NT2/D1 (cell line): ENCODE results near the gene SNAPC5.
A peak's percentile ranks its signal among the peaks of the same experiment; 100 is the strongest.

ENCODE experiments used
- DNase-seq: peaks from one replicate; pipeline ENCODE4 v3.0.0-alpha.2; 2011; ENCODE audit warnings: low read depth, low spot score
- H3K27me3 ChIP-seq: 2 replicates; pipeline ENCODE4 v1.6.0; 2011; ENCODE audit warnings: mild to moderate bottlenecking; ENCODE audit not compliant: insufficient read length, insufficient read depth
- H3K36me3 ChIP-seq: 2 replicates; pipeline ENCODE4 v1.6.1; 2011; ENCODE audit warnings: mild to moderate bottlenecking, low read length, mixed read lengths; ENCODE audit not compliant: insufficient read depth, insufficient read length
- H3K4me1 ChIP-seq: 2 replicates; pipeline ENCODE4 v1.5.1; 2011; ENCODE audit not compliant: insufficient read depth, insufficient read length
- H3K4me3 ChIP-seq: 2 replicates; pipeline ENCODE4 v1.5.1; 2011; ENCODE audit warnings: low read depth; ENCODE audit not compliant: insufficient read length
- H3K9ac ChIP-seq: 2 replicates; pipeline ENCODE4 v1.6.0; 2011; ENCODE audit warnings: low read depth; ENCODE audit not compliant: insufficient read length
- H3K9me3 ChIP-seq: 2 replicates; pipeline ENCODE4 v1.5.1; 2011; ENCODE audit warnings: mild to moderate bottlenecking, low read length; ENCODE audit not compliant: insufficient read depth
- SUZ12 ChIP-seq: IDR thresholded peaks from 2 replicates; pipeline ENCODE4 v1.6.1; 2011; ENCODE audit not compliant: insufficient read length, insufficient read depth; ENCODE audit errors: extremely low read depth
- YY1 ChIP-seq: IDR thresholded peaks from 2 replicates; pipeline ENCODE4 v1.6.1; 2011; ENCODE audit not compliant: insufficient read length, insufficient read depth
- ZNF274 ChIP-seq: IDR thresholded peaks from 2 replicates; pipeline ENCODE4 v1.6.1; 2011; ENCODE audit warnings: mild to moderate bottlenecking, low read depth, low read length

Gene SNAPC5

DNA sequence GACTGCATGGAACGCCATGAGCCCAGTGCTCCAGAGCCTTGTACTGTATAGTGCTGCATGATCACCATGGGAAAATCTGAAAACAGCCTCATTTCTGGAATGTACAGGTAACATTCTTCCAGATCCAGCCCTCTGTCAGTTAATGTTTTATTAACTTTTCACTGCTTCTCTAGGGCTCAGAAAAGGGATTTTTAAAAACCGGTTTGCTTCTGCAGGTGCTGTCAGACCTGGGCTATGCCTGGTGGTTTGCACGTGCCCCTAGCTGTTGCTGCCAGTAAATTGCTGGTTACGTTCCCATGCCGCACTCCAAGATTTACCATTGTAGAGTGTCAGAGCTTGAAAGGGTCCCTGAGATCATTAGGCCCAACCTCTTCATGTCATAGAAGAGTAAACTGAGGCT lies 9.0 kb downstream of the SNAPC5 start:
- H3K36me3 ChIP-seq: peaks cover 91% of the 10 kb centered on the region
- DNase-seq: no peak
- H3K27me3 ChIP-seq: no peaks in the 10 kb centered on the region
- no peaks in the 10 kb centered on the region for H3K9me3 ChIP-seq
- H3K9ac ChIP-seq: no peak overlapping the region
- H3K4me3 ChIP-seq: no peak overlapping the region
- H3K4me1 ChIP-seq: peaks cover 3% of the 10 kb centered on the region
- no peak for TF ChIP-seq YY1
- TF ChIP-seq SUZ12: no peak
- TF ChIP-seq ZNF274: no peak

DNA sequence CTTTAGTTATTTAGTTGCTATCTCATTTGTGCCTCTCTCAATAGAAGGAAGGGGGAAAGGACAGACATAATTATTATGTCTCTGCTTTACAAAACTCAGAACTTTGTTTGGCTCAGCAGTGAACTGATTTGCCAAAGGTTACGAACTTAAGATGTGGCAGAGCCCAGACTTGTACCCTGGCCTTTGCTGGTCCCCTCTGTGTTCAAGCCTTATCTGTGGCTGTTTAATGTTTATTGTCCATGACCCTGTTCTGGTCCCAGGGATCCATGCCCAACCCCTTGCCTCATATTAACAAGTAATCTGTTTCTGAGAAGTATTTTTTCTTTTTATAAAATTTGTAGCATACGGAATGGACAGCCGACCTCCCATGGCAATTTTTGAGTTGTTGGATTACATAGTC lies 10.7 kb downstream of the SNAPC5 start:
- peaks cover 3% of the 10 kb centered on the region for H3K4me1 ChIP-seq
- H3K9me3 ChIP-seq: no peaks in the 10 kb centered on the region
- peaks cover 93% of the 10 kb centered on the region for H3K36me3 ChIP-seq
- H3K9ac ChIP-seq: no peak overlapping the region
- TF ChIP-seq YY1 (no peak), SUZ12 (no peak), ZNF274 (no peak)
- no peak for DNase-seq
- H3K4me3 ChIP-seq: no peak overlapping the region
- H3K27me3 ChIP-seq: no peaks in the 10 kb centered on the region

DNA sequence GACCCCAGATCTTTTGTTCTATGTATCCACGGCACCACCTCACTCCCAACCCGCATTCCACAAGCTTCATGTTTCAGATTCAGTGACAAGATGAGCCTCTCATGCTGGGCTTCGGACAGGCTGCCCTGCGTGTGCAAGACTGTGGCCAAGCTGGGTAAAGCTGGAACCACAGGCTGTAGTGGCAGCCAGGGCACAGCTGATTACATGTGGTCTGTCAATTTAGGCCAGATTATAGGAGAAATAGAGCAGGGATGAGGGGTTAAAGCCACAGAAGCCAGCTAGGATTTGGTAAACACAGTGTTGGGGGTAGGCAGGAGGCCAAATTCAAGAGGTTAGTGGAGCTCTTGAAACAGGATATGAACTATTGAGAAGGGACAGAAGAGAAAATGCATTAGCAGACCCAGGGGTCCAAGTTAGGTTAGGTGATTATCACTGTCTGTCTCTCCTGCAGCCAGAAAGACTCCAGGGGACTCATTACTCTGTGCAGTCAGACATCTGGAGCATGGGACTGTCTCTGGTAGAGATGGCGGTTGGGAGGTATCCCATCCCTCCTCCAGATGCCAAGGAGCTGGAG lies 12.9 kb downstream of the SNAPC5 start:
- Histone ChIP-seq H3K9me3 (no peaks in the 10 kb centered on the region), H3K4me1 (peaks cover 3% of the 10 kb centered on the region), H3K36me3 (peaks cover 78% of the 10 kb centered on the region), H3K9ac (peak overlapping the region; percentile 8), H3K27me3 (no peaks in the 10 kb centered on the region), H3K4me3 (no peak overlapping the region)
- TF ChIP-seq ZNF274 (no peak), YY1 (no peak), SUZ12 (no peak)
- no peak for DNase-seq

DNA sequence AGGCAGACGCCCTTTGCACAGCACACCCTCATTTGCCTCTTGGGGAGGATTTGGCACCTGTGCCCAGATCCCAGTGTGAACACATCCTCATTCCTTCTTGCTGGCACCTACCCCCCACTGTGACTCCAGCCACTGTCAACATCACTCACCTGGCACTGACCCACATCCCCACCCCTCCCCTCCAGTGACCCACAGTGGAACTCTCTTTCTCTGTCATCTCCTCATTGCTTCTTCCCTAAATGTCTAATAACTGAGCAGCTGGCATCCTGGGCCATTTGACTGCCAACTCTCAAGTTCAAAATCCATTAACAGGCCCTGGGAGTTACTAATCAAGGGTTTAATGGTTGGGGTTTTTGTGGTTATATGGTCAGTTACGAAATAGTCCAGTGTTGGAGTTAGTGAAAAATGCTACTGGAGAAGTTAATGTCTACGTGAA lies 14.4 kb downstream of the SNAPC5 start:
- H3K4me1 ChIP-seq: peaks cover 3% of the 10 kb centered on the region
- no peak for DNase-seq
- H3K4me3 ChIP-seq: no peak overlapping the region
- H3K9me3 ChIP-seq: no peaks in the 10 kb centered on the region
- no peaks in the 10 kb centered on the region for H3K27me3 ChIP-seq
- peaks cover 73% of the 10 kb centered on the region for H3K36me3 ChIP-seq
- no peak overlapping the region for H3K9ac ChIP-seq
- TF ChIP-seq SUZ12 (no peak), ZNF274 (no peak), YY1 (no peak)

DNA sequence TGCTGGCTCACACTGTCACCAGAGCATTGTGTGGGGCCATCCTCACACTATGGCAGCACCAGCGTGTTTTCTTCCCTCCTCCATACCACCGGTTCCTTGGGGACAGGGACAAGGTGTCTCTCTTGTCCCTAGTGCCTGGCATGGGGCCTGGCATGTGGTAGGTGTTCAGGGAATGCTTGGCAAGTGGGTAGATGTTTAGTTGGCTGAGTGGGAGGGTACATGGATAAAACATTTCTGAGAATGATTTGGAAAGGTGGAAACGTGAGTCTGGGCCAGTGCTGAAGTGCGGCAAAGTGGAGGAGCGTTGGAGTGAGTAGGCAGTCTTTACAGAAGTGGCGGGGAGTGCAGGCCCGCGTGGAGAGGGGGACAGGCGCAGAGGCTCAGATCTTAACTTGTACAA lies 15.0 kb downstream of the SNAPC5 start:
- Histone ChIP-seq H3K27me3 (no peaks in the 10 kb centered on the region), H3K4me3 (no peak overlapping the region), H3K9me3 (no peaks in the 10 kb centered on the region), H3K9ac (no peak overlapping the region), H3K36me3 (peaks cover 72% of the 10 kb centered on the region), H3K4me1 (peaks cover 3% of the 10 kb centered on the region)
- DNase-seq: no peak
- TF ChIP-seq ZNF274 (no peak), YY1 (no peak), SUZ12 (no peak)

DNA sequence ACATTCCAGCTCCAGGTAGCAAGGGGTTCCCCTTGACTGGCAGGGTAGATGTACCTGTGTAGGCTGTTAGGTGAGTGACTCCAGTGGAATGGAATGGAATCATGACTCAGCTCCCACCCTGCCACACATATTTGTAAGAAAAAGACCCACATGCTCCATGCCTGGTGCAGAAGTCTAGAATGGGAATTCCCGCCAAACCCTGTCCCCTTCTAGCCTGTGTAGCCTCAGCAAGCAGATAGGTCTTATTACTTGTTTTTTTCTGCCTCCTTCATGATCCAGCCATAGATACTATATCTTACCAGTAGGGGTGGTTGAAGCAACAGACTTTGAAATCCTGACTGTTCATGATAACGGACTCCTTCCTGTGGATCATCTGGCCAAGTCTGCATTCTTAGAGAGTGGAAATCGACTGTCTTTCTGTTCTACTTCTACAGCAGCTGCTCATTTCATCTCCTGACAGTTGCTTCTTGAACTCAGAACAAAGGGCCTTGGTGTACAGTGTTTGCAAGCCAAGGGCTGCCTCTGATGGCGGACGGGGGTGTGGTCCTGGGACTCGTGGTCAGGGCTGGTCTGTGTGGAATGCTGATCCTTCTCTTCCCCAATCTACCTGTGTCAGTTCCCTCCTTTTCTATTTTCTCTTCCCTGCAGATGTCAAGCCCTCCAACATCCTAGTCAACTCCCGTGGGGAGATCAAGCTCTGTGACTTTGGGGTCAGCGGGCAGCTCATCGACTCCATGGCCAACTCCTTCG lies 16.3 kb downstream of the SNAPC5 start:
- Histone ChIP-seq H3K27me3 (no peaks in the 10 kb centered on the region), H3K4me3 (no peak overlapping the region), H3K36me3 (peaks cover 61% of the 10 kb centered on the region), H3K9me3 (no peaks in the 10 kb centered on the region), H3K9ac (no peak overlapping the region), H3K4me1 (peaks cover 9% of the 10 kb centered on the region)
- TF ChIP-seq ZNF274: no peak
- no peak for TF ChIP-seq YY1
- no peak for TF ChIP-seq SUZ12
- DNase-seq: no peak

DNA sequence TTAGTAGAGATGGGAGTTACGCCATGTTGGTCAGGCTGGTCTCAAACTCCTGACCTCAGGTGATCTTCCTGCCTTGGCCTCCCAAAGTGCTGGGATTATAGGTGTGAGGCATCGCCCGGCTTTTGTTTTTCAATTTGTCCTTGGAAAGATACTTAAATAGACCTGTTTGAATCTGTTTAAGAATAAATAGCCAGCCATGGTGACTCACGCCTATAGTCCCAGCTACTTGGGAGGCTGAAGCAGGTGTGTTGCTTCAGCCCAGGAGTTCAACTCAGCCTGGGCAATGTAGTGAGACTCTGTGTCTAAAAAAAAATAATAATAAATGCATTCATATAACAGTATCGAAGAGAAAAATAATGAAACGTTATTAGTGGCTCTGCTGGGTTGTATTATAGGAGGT lies 17.3 kb downstream of the SNAPC5 start:
- Histone ChIP-seq H3K36me3 (peaks cover 56% of the 10 kb centered on the region), H3K9ac (no peak overlapping the region), H3K4me1 (peaks cover 10% of the 10 kb centered on the region), H3K4me3 (no peak overlapping the region), H3K9me3 (no peaks in the 10 kb centered on the region), H3K27me3 (no peaks in the 10 kb centered on the region)
- DNase-seq: no peak
- TF ChIP-seq SUZ12: no peak
